GM19372 (cell line): Measurements from ENCODE around the gene CACNA1B.
"Not testable (repeated sequence)": the region's sequence is repeated elsewhere in the genome, so short reads cannot be mapped to it uniquely, and the experiment has no call there.

ENCODE experiments used
- ATAC-seq: cut with Tn5 transposase; IDR thresholded peaks from one replicate; pipeline ENCODE4 v1.9.1; 2021; ENCODE audit warnings: mild to moderate bottlenecking, low read depth, moderate library complexity; ENCODE audit not compliant: unreplicated experiment

Gene CACNA1B

DNA sequence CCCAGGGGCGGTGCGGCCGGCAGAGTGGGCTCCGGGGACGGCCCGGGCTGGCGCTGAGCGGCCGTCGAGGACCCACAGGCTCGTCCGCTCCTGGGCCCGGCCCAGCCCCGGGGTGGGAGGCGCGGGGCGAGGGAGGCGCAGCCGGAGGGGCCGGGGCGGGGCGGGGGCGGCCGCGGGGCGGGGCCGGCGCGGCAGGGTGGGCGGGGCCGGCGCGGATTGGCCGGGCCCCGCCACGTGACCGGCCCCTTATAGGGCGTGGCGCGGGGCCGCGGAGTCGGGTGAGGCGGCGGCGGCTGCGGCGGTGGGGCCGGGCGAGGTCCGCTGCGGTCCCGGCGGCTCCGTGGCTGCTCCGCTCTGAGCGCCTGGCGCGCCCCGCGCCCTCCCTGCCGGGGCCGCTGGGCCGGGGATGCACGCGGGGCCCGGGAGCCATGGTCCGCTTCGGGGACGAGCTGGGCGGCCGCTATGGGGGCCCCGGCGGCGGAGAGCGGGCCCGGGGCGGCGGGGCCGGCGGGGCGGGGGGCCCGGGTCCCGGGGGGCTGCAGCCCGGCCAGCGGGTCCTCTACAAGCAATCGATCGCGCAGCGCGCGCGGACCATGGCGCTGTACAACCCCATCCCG is at the start of gene CACNA1B:
Gene CACNA1B, plus strand, starts transcription at position 277 of the 617 bp plus-strand sequence. Its CDS starts 152 bp downstream, at position 429.
- not testable (repeated sequence) for ATAC-seq

- ATAC-seq = no peak
Measured at GRCh38 chr9:137827908-137828526, 49.6 kb upstream of the CACNA1B start.

DNA sequence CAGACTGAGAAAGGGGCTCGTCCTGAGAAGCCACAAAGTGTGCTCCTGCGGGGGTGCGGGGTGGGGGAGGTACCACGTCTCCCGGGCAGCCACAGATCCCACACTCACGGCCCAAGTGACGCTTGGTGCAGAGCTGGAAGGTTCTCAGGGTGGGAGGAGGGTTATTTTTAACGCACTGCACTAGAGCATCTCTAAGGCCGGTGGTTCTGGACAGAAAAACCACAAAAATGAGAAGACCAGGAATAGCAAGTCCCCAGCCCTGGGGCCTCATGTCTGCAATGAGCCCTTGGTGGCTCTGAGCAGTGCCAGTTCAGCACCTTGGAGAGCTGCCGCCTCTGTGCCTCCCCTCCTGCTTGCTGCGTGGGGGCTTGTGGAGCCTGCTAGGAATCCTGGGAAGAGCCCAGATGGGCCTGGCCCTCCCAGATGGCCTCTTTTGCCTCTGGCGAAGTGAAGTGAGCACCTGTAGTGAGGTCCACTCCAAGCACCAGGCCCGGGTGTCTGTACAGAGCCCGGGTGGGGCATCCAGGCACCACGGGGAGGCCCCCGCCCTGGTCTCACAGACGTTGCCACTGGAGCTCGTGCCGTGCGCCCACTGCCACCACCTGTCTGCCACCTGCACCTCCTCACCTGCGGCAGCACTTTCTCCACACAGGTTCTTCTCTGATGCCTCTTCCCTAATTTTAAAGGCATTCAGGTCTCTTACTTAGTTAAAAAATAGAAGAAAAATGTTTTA is 48.9 kb upstream of the CACNA1B start:
- no peak for ATAC-seq

GRCh38 chr9:137829260-137829996 is 48.2 kb upstream of the CACNA1B start:
- no peak for ATAC-seq

- ATAC-seq = no peak
Measured at GRCh38 chr9:137832191-137832700, 45.3 kb upstream of the CACNA1B start.

- ATAC-seq = no peak
Measured at GRCh38 chr9:137832830-137833590, 44.6 kb upstream of the CACNA1B start.

GRCh38 chr9:137833721-137834613 is 43.6 kb upstream of the CACNA1B start:
- no peak for ATAC-seq

DNA sequence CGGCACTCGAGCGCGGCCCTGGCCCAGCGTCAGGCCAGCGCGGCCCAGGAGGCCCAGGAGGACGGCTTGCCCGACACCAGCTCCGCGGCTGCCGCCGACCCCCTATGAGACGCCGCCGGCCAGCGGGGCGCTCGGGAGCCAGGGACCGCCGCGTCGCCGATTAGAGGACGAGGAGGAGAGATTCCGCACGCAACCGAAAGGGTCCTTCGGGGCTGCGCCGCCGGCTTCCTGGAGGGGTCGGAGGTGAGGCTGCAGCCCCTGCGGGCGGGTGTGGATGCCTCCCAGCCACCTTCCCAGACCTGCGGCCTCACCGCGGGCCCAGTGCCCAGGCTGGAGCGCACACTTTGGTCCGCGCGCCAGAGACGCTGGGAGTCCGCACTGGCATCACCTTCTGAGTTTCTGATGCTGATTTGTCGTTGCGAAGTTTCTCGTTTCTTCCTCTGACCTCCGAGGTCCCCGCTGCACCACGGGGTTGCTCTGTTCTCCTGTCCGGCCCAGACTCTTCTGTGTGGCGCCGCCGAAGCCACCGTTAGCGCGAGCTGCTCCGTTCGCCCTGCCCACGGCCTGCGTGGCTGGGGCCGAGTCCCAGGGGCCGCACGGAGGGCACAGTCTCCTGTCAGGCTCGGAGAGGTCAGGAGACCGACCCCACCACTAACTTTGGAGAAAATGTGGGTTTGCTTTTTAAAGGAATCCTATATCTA is 42.6 kb upstream of the CACNA1B start:
- no peak for ATAC-seq

DNA sequence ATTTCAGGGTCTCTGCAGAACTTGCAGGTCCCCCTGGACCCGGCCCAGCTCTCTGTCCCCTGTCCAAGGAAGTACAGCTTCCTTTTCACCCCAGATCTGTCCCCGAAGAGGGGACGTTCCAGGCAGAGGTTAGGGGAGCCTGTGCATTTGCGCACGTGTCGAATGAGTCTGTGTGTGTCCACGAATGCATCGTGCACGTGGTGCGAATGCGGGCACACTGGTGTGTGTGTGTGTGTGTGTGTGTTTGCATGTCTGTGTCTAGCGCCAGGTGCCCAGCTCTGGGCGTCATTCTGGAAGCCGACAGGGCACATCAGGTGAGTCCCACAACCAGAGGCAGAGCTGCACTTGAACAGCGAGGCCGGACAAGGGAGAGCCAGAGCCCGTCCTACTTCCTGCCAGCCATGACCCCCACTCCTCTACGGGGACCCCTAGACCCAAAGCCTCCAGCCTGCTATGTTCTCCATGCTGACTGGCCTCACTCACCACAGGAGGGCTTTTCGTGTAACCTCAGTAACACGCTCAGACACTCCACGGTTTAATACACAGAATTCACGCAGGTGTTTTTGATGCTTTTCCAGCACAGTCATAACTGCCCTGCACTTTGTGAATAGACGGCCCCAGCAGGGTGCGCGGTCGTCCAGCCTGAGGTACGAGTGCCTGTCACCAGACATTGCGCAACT is 41.3 kb upstream of the CACNA1B start:
- no peak for ATAC-seq

GRCh38 chr9:137836831-137837241 is 40.7 kb upstream of the CACNA1B start:
- ATAC-seq = no peak

DNA sequence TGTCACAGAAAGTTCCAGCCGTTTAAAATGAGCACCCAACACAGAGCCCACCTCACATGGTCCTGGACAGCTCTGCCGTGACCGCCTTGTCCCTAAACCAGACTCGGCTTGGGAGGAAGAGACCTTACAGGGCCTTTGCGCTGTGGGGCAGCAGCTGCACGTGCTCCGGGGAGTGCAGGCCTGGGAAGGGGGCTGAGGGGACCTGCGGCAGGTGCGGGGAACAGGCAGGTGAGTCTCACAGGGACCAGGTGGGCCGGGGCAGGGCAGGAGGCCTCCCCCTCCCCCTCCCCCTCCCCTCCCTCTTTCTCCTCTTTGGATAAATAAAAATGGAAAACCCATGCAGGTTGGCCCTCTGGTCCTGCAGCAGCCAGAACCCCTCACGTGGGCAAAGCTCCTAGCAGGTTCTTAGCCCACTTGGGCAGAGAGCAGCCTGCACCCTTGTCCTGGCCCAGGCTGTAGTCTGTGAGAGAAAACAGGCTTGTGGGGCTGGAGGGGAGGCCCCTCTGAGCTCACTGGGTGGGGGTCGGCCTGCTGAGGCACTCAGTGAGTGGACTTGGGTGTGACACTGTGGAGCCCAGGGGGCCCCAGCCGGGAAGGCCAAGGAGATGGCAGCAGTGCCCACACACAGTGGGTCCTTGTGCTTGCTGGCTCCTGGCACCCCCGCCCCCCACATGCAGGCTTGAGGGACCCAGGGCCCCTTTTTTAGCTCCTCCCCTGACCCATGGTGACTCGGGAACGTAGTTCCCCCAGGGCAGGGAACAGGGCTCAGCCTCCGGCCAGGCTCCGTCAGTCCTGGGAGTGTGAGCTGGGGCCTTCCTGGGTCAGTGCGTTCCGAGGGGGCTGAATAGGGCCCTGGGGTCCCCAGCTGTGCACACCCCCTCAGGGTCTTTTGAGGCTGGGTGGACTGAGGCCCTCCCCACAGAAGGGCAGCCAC is 40.0 kb upstream of the CACNA1B start:
- ATAC-seq = no peak

DNA sequence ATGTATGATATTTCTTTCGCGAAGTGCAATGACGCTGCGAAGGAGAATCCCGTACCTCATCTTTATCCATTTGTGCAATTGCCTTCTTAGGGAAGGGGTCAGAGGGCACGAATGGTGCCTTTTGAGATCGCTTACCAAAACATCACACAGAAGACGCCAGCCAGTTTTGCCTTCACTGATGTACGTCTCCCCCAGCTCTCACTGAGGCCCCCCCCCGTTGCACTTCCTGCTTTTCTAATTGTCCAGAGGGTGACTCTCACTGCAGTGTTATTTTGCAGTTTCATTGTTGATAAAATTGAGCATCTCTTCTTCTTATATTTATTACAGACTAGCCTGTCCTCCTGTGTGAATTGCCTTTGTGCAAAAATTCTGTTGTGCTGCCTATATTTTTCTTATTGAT is 39.0 kb upstream of the CACNA1B start:
- ATAC-seq = no peak

DNA sequence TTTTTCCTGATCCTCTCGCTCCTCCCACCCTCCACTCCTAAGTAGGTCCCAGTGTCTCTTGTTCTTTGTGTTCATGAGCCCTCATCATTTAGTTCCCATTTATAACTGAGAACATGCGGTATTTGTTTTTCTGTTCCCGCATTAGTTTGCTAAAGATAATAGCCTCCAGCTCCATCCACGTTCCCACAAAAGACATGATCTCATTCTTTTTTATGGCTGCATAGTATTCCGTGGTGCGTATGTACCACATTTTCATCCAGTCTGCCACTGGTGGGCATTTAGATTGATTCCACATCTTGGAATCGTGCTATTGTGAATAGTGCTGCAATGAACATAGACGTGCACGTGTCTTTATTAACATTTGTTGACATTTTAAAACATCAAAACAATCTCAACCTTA is 34.2 kb upstream of the CACNA1B start:
- no peak for ATAC-seq

GRCh38 chr9:137851516-137852267 is 25.9 kb upstream of the CACNA1B start:
- no peak for ATAC-seq

DNA sequence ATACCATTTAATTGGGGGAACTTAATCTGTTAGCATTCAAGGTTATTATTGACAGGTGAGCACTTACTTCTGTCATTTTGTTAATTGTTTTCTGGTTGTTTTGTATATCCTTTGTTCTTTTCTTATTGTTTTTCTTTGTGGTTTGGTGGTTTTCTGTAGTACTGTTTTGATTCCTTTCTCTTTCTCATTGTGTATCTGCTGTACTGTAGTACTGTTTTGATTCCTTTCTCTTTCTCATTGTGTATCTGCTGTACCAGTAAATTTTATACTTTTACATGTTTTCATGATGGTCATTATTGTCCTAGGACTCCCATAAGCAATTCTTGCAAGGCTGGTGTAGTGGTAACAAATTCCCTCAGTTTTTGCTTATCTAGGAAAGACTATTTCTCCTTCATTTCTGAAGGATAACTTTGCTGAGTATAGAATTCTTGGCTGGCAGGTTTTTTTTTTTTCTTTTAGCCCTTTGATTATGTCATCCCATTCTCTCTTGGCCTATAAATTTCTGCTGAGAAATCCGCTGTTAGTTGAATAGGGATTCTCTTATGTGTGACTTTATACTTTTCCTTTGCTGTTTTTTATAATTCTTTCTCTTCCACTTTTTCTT is 24.1 kb upstream of the CACNA1B start:
- ATAC-seq = no peak

DNA sequence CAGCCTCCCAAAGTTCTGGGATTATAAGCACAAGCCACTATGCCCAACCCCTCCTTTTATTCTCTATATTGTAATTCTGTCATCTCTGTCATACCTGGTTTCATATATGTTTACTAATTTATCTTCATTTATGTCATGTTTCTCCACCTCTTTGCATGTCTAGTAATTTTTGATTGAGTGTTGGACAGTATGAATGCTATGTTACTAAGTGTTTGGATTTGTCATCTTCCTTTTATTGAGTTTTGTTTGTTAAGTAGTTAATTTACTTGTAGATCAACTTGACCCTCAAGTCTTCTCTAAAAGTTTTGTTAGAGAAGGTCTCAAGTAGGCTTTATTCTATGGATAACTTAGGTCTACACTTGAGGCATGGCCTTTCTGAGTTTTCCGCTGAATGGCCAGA is 17.2 kb upstream of the CACNA1B start:
- no peak for ATAC-seq
